Caco-2 (cell line): Measurements from ENCODE around the gene CFAP53. TPM values are rescaled to one million over a fixed set of nuclear protein-coding genes. Genes with fewer than 3 reads are reported as not detected.
"Not testable (repeated sequence)": the region's sequence is repeated elsewhere in the genome, so short reads cannot be mapped to it uniquely, and the experiment has no call there.

Source experiments
- BruUV-seq: library from RNA; stranded (reverse); fragments of 400-500 nt; replicated peaks from 2 replicates; lab custom pipeline; 2021; lab: Mats Ljungman, UMichigan
- CTCF ChIA-PET: fragments of 300-600 bp; sonication (Branson Sonifier 250); formaldehyde crosslinking; loops from one replicate; lab custom pipeline; 2022; ENCODE audit warnings: antibody characterized with exemption; lab: Charles Lee
- POLR2A ChIA-PET: fragments of 300-600 bp; sonication (Branson Sonifier 250); formaldehyde crosslinking; loops from one replicate; lab custom pipeline; 2022; ENCODE audit warnings: antibody characterized with exemption; lab: Charles Lee
- DNase-seq, 2 experiments: peaks; one replicate each; pipeline versions ENCODE4 v3.0.0 to v3.0.0-alpha.2; 2020 to 2022
- H3K27me3 ChIP-seq: replicated peaks from 2 replicates; pipeline ENCODE4 v1.6.0; 2011; ENCODE audit warnings: low read length; ENCODE audit not compliant: control insufficient read depth, insufficient read depth
- H3K36me3 ChIP-seq: 2 replicates; pipeline ENCODE4 v1.5.1; 2011; ENCODE audit warnings: low read length; ENCODE audit not compliant: control insufficient read depth, insufficient read depth
- H3K4me1 ChIP-seq: fragments of 250-450 bp; sonication (Bioruptor Pico); 2 replicates; pipeline ENCODE4 v1.5.1; 2020; ENCODE audit warnings: mild to moderate bottlenecking
- H3K4me3 ChIP-seq: 2 replicates; pipeline ENCODE4 v1.5.1; 2011; ENCODE audit warnings: low read depth, mild to moderate bottlenecking, control low read depth, low read length
- H3K9me3 ChIP-seq: fragments of 250-450 bp; sonication (Bioruptor Pico); 2 replicates; pipeline ENCODE4 v1.5.1; 2020; ENCODE audit warnings: mild to moderate bottlenecking, moderate library complexity
- H3K27ac Mint-ChIP-seq: one replicate; pipeline ENCODE4 v1.8.0; 2022; ENCODE audit warnings: mixed read lengths; ENCODE audit not compliant: unreplicated experiment
- H3K27me3 Mint-ChIP-seq: one replicate; pipeline ENCODE4 v1.8.0; 2022; ENCODE audit warnings: mixed read lengths; ENCODE audit not compliant: insufficient read depth, unreplicated experiment
- H3K36me3 Mint-ChIP-seq: one replicate; pipeline ENCODE4 v1.8.0; 2022; ENCODE audit warnings: mild to moderate bottlenecking, mixed read lengths; ENCODE audit not compliant: insufficient read depth, unreplicated experiment
- H3K4me1 Mint-ChIP-seq: one replicate; pipeline ENCODE4 v1.8.0; 2022; ENCODE audit warnings: low read depth, mixed read lengths; ENCODE audit not compliant: unreplicated experiment
- H3K4me3 Mint-ChIP-seq: one replicate; pipeline ENCODE4 v1.8.0; 2022; ENCODE audit warnings: mild to moderate bottlenecking, moderate library complexity, mixed read lengths; ENCODE audit not compliant: unreplicated experiment
- H3K9me3 Mint-ChIP-seq: one replicate; pipeline ENCODE4 v1.8.0; 2022; ENCODE audit warnings: mixed read lengths; ENCODE audit not compliant: unreplicated experiment
- intact Hi-C: fragments of 100-400 bp; cut with micrococcal nuclease; formaldehyde crosslinking; loops from one replicate; pipeline ENCODE4 v1.10.0; 2022; ENCODE audit not compliant: unreplicated experiment
- total RNA-seq: library from RNA; stranded (reverse); gene quantifications from 2 replicates; pipeline ENCODE4 v1.2.3, GENCODE V29; 2022
- TF ChIP-seq, protein P1 (sequence below), 2 experiments: fragments of 200-600 bp in 1 of 2; IDR thresholded peaks; 1 replicate in 1 of 2; 2 replicates in 1 of 2; pipeline versions ENCODE4 v1.5.1 to v1.8.0; 2011 to 2022; ENCODE audit warnings: antibody characterized with exemption in 1 of 2, control low read depth in 1 of 2, inconsistent platforms in 1 of 2, low read depth in 1 of 2, low read length in 1 of 2, mild to moderate bottlenecking in 1 of 2, moderate library complexity in 1 of 2; ENCODE audit not compliant: insufficient read depth in 1 of 2, severe bottlenecking in 1 of 2, unreplicated experiment in 1 of 2

Gene CFAP53
- total RNA-seq, 1 experiment from 2014 or later = not detected

DNA sequence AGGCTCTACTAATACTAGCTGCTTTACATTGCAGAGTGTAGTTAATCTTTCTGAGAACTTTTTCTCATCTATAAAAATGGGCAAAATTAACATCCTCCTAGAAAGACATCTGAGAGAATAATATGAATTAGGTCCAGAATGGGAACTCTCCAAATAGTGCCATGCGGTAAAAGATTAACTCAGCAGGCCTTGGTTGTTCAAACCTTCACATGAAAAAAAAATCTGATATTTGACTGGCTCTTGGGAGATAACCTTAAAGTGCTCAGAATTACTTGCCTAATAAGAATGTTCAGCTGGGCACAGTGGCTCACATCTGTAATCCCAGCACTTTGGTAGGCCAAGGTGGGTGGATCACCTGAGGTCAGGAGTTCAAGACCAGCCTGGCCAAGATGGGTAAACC lies 26.7 kb upstream of the CFAP53 start:
- Mint-ChIP-seq H3K4me3 (no peak overlapping the region), H3K36me3 (no peaks in the 10 kb centered on the region), H3K9me3 (no peaks in the 10 kb centered on the region), H3K27ac (no peak overlapping the region), H3K27me3 (peaks cover 3% of the 10 kb centered on the region), H3K4me1 (no peaks in the 10 kb centered on the region)
- TF ChIP-seq, protein P1, sequence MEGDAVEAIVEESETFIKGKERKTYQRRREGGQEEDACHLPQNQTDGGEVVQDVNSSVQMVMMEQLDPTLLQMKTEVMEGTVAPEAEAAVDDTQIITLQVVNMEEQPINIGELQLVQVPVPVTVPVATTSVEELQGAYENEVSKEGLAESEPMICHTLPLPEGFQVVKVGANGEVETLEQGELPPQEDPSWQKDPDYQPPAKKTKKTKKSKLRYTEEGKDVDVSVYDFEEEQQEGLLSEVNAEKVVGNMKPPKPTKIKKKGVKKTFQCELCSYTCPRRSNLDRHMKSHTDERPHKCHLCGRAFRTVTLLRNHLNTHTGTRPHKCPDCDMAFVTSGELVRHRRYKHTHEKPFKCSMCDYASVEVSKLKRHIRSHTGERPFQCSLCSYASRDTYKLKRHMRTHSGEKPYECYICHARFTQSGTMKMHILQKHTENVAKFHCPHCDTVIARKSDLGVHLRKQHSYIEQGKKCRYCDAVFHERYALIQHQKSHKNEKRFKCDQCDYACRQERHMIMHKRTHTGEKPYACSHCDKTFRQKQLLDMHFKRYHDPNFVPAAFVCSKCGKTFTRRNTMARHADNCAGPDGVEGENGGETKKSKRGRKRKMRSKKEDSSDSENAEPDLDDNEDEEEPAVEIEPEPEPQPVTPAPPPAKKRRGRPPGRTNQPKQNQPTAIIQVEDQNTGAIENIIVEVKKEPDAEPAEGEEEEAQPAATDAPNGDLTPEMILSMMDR (IDR thresholded peaks at IDR 0.05; ENCODE audit: insufficient read depth in 1 of 2, low read depth in 1 of 2, low read length in 1 of 2, severe bottlenecking in 1 of 2, unreplicated experiment in 1 of 2) = no peak
- intact Hi-C loops = no loop called here
- Histone ChIP-seq H3K36me3 (no peaks in the 10 kb centered on the region), H3K27me3 (no peaks in the 10 kb centered on the region), H3K4me1 (no peaks in the 10 kb centered on the region), H3K4me3 (no peak overlapping the region), H3K9me3 (no peaks in the 10 kb centered on the region)
- POLR2A ChIA-PET = no interaction called here
- BruUV-seq = no TSS peak
- no peak for DNase-seq
- CTCF ChIA-PET = no interaction called here

DNA sequence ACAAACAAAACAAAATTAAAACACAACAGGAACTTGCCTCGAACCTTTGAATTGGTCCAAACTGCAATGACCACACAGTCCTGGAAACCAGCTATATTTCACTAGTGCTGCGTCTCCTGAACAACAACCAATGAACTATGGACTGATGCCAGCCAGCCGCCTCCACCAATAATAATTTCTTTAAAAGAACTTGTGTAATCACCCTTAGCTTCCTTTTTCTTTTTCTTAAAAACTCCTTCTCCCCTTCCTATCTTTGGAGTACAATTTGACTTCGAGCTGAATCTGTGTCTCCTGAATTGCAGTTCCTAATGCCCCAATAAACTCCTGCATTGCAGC lies 22.8 kb upstream of the CFAP53 start:
- intact Hi-C loops = loop anchor here (5.0 kb wide), 1 partner anchor 138 kb away; no protein-coding TSS in a partner anchor
- ChIA-PET CTCF (no interaction called here), POLR2A (no interaction called here)
- no peaks in the 10 kb centered on the region for H3K9me3 ChIP-seq
- Mint-ChIP-seq H3K36me3 (peaks cover 14% of the 10 kb centered on the region), H3K27ac (peak overlapping the region; percentile 41), H3K4me1 (peaks cover 7% of the 10 kb centered on the region), H3K9me3 (no peaks in the 10 kb centered on the region), H3K27me3 (no peaks in the 10 kb centered on the region), H3K4me3 (peak overlapping the region; percentile 44)
- H3K36me3 ChIP-seq = no peaks in the 10 kb centered on the region; the same call in 1 of the 2 replicates
- no peaks in the 10 kb centered on the region for H3K4me1 ChIP-seq
- no peak overlapping the region for H3K4me3 ChIP-seq
- TF ChIP-seq, protein P1 (IDR thresholded peaks at IDR 0.05; ENCODE audit: insufficient read depth in 1 of 2, low read depth in 1 of 2, low read length in 1 of 2, severe bottlenecking in 1 of 2, unreplicated experiment in 1 of 2) = no peak
- H3K27me3 ChIP-seq = no peaks in the 10 kb centered on the region
- BruUV-seq = no TSS peak
- no peak for DNase-seq

DNA sequence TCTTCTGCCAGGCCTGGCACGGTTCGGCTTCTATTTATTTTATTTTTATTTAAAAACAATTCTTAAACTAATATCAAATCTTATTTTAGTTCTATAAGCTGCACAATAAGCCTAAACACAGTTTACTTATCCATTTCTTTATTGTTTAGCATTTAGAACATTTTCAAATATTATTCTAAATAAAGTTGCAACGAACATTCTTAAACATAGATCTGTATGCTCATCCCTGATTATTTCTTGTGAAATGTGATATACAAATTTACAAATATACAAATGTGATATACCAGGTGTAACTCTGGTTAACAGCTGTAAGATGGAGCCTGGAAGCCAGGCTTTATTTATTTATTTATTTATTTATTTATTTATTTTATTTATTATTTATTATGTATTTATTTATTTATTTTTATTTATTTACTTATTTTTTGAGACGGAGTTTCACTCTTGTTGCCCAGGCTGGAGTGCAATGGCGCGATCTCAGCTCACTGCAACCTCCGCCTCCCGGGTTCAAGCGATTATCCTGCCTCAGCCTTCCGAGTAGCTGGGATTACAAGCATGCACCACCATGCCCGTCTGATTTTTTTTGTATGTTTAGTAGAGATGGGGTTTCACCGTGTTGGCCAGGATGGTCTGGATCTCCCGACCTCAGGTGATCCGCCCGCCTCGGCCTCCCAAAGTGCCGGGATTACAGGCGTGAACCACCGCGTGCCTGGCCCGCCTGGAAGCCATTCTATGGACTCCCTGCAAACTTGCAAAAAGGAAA lies 22.2 kb upstream of the CFAP53 start:
- H3K27me3 ChIP-seq, H3K9me3 Mint-ChIP-seq, H3K36me3 ChIP-seq, H3K4me1 ChIP-seq, H3K27me3 Mint-ChIP-seq, H3K4me1 Mint-ChIP-seq, POLR2A ChIA-PET, CTCF ChIA-PET, H3K9me3 ChIP-seq, BruUV-seq, DNase-seq: not testable (repeated sequence)
- H3K4me3 Mint-ChIP-seq = peak overlapping the region; percentile 87
- H3K36me3 Mint-ChIP-seq = peaks cover 14% of the 10 kb centered on the region
- H3K27ac Mint-ChIP-seq = peak overlapping the region; percentile 84
- peak overlapping the region; percentile 47 for H3K4me3 ChIP-seq
- intact Hi-C loops = loop anchor here (5.0 kb wide), 1 partner anchor 139 kb away; no protein-coding TSS in a partner anchor
